ENCODE measurements around the gene NTN3.

NTN3 gene

GRCh38 chr16:2425008-2425518, 46.0 kb upstream of the NTN3 start:
- Histone ChIP-seq H3K9me2 (replicated peaks; ENCODE audit: control insufficient read depth, low read length) (no peaks in the 10 kb centered on the region), H3K4me1 (ENCODE audit: control insufficient read depth, low read length) (peaks cover 19% of the 10 kb centered on the region), H3F3A (ENCODE audit: control insufficient read depth, insufficient read depth) (peaks cover 5% of the 10 kb centered on the region), H3K4me2 (ENCODE audit: low read length) (no peak overlapping the region), H3K9me3 (ENCODE audit: control insufficient read depth, insufficient read depth, low read length) (no peaks in the 10 kb centered on the region), H3K4me3 (ENCODE audit: low read length) (no peak overlapping the region), H4K20me1 (ENCODE audit: control insufficient read depth, insufficient read depth, low read depth, low read length) (0 out of 2 replicates have a peak, but pooled peaks cover under 1% of the 10 kb centered on the region), H3K27ac (ENCODE audit: low read depth, low read length) (no peak overlapping the region), H3K27me3 (ENCODE audit: control insufficient read depth, low read length) (no peaks in the 10 kb centered on the region), H3K36me3 (ENCODE audit: control insufficient read depth, low read length) (peaks cover 7% of the 10 kb centered on the region), H3K79me2 (ENCODE audit: control insufficient read depth, low read length) (peaks cover 8% of the 10 kb centered on the region)
- TF ChIP-seq, protein P1, sequence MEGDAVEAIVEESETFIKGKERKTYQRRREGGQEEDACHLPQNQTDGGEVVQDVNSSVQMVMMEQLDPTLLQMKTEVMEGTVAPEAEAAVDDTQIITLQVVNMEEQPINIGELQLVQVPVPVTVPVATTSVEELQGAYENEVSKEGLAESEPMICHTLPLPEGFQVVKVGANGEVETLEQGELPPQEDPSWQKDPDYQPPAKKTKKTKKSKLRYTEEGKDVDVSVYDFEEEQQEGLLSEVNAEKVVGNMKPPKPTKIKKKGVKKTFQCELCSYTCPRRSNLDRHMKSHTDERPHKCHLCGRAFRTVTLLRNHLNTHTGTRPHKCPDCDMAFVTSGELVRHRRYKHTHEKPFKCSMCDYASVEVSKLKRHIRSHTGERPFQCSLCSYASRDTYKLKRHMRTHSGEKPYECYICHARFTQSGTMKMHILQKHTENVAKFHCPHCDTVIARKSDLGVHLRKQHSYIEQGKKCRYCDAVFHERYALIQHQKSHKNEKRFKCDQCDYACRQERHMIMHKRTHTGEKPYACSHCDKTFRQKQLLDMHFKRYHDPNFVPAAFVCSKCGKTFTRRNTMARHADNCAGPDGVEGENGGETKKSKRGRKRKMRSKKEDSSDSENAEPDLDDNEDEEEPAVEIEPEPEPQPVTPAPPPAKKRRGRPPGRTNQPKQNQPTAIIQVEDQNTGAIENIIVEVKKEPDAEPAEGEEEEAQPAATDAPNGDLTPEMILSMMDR (IDR thresholded peaks at IDR 0.05; ENCODE audit: low read depth, low read length, poor library complexity, severe bottlenecking): no peak
- no peak for TF ChIP-seq EZH2phosphoT487 (IDR thresholded peaks at IDR 0.05; ENCODE audit: borderline replicate concordance, low read length)

DNA sequence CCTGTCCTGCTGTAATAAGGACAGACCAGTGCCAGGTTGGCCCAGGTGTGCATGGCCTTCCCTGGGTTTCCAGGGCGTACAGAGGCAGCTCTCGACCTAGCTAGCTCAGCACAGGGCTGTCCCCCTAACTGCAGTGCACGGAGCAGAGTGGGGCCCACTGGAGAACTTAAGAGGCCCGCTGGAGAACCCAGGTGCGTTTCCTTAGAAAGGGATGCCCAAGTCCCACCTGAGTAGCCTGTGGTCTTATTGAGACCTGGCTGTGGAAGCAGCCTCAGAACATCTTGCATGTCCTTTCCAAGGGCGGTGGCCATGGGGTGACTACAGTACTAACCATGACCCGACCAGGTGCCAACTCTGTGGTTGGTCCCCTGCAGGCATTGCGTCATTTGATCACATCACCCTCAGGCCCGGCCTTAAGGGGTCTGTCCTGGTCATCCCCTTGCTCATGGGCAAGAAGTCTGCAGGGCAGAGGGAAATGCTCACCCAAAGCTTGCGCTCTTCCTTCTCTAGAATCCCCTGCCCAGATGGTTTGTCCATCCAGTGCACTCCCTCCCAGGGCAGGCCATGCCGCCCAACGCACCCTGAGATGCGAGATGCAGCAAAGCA, 45.2 kb upstream of the NTN3 start:
- peaks cover 17% of the 10 kb centered on the region for H3K79me2 ChIP-seq (ENCODE audit: control insufficient read depth, low read length)
- H3K4me1 ChIP-seq (ENCODE audit: control insufficient read depth, low read length): peaks cover 25% of the 10 kb centered on the region
- H3K4me3 ChIP-seq (ENCODE audit: low read length): no peak overlapping the region
- no peaks in the 10 kb centered on the region for H3K9me3 ChIP-seq (ENCODE audit: control insufficient read depth, insufficient read depth, low read length)
- TF ChIP-seq EZH2phosphoT487 (IDR thresholded peaks at IDR 0.05; ENCODE audit: borderline replicate concordance, low read length): no peak
- TF ChIP-seq, protein P1 (IDR thresholded peaks at IDR 0.05; ENCODE audit: low read depth, low read length, poor library complexity, severe bottlenecking): no peak
- H3F3A ChIP-seq (ENCODE audit: control insufficient read depth, insufficient read depth): peaks cover 5% of the 10 kb centered on the region
- no peak overlapping the region for H3K4me2 ChIP-seq (ENCODE audit: low read length)
- H3K27ac ChIP-seq (ENCODE audit: low read depth, low read length): no peak overlapping the region
- no peaks in the 10 kb centered on the region for H3K9me2 ChIP-seq (replicated peaks; ENCODE audit: control insufficient read depth, low read length)
- peaks cover 6% of the 10 kb centered on the region; the same call in 1 of the 2 replicates for H4K20me1 ChIP-seq (ENCODE audit: control insufficient read depth, insufficient read depth, low read depth, low read length)
- no peaks in the 10 kb centered on the region for H3K27me3 ChIP-seq (ENCODE audit: control insufficient read depth, low read length)
- peaks cover 16% of the 10 kb centered on the region for H3K36me3 ChIP-seq (ENCODE audit: control insufficient read depth, low read length)

- Histone ChIP-seq H3K27me3 (ENCODE audit: control insufficient read depth, low read length) (no peaks in the 10 kb centered on the region), H3K4me2 (ENCODE audit: low read length) (no peak overlapping the region), H3F3A (ENCODE audit: control insufficient read depth, insufficient read depth) (peaks cover 5% of the 10 kb centered on the region), H3K4me1 (ENCODE audit: control insufficient read depth, low read length) (peaks cover 30% of the 10 kb centered on the region), H3K36me3 (ENCODE audit: control insufficient read depth, low read length) (peaks cover 26% of the 10 kb centered on the region), H3K9me2 (replicated peaks; ENCODE audit: control insufficient read depth, low read length) (no peaks in the 10 kb centered on the region), H3K9me3 (ENCODE audit: control insufficient read depth, insufficient read depth, low read length) (no peaks in the 10 kb centered on the region), H3K27ac (ENCODE audit: low read depth, low read length) (no peak overlapping the region), H3K79me2 (ENCODE audit: control insufficient read depth, low read length) (peaks cover 27% of the 10 kb centered on the region), H4K20me1 (ENCODE audit: control insufficient read depth, insufficient read depth, low read depth, low read length) (peaks cover 11% of the 10 kb centered on the region; the same call in 1 of the 2 replicates), H3K4me3 (ENCODE audit: low read length) (no peak overlapping the region)
- TF ChIP-seq EZH2phosphoT487 (IDR thresholded peaks at IDR 0.05; ENCODE audit: borderline replicate concordance, low read length): no peak
Measured at GRCh38 chr16:2426941-2427361, 44.1 kb upstream of the NTN3 start.

- Histone ChIP-seq H3K4me2 (ENCODE audit: low read length) (peak overlapping the region; percentile 97; the same call in 1 of the 2 replicates), H3K27me3 (ENCODE audit: control insufficient read depth, low read length) (no peaks in the 10 kb centered on the region), H3K4me1 (ENCODE audit: control insufficient read depth, low read length) (peaks cover 30% of the 10 kb centered on the region), H3K27ac (ENCODE audit: low read depth, low read length) (no peak overlapping the region), H4K20me1 (ENCODE audit: control insufficient read depth, insufficient read depth, low read depth, low read length) (peaks cover 11% of the 10 kb centered on the region; the same call in 1 of the 2 replicates), H3K79me2 (ENCODE audit: control insufficient read depth, low read length) (peaks cover 33% of the 10 kb centered on the region), H3K36me3 (ENCODE audit: control insufficient read depth, low read length) (peaks cover 32% of the 10 kb centered on the region), H3F3A (ENCODE audit: control insufficient read depth, insufficient read depth) (peaks cover 5% of the 10 kb centered on the region), H3K9me3 (ENCODE audit: control insufficient read depth, insufficient read depth, low read length) (no peaks in the 10 kb centered on the region), H3K4me3 (ENCODE audit: low read length) (no peak overlapping the region), H3K9me2 (replicated peaks; ENCODE audit: control insufficient read depth, low read length) (no peaks in the 10 kb centered on the region)
- TF ChIP-seq, protein P1 (IDR thresholded peaks at IDR 0.05; ENCODE audit: low read depth, low read length, poor library complexity, severe bottlenecking): no peak
- TF ChIP-seq EZH2phosphoT487 (IDR thresholded peaks at IDR 0.05; ENCODE audit: borderline replicate concordance, low read length): no peak
Measured at GRCh38 chr16:2427526-2427925, 43.6 kb upstream of the NTN3 start.
